H54 (cell line): Measurements from ENCODE around the gene EIF3I.

Source experiments
- DNase-seq: peaks from one replicate; pipeline ENCODE4 v3.0.0; 2011; ENCODE audit warnings: low spot score, mixed read lengths; ENCODE audit not compliant: insufficient read length
- FAIRE-seq: peaks from 3 replicates; lab custom pipeline; 2011; peaks lifted over from hg19 to GRCh38; lab: Jason Lieb, UNC
- POLR2A ChIP-seq: IDR thresholded peaks from 2 replicates; pipeline ENCODE4 v1.6.1; 2011; ENCODE audit warnings: low read depth, mild to moderate bottlenecking, low read length

Gene EIF3I

DNA sequence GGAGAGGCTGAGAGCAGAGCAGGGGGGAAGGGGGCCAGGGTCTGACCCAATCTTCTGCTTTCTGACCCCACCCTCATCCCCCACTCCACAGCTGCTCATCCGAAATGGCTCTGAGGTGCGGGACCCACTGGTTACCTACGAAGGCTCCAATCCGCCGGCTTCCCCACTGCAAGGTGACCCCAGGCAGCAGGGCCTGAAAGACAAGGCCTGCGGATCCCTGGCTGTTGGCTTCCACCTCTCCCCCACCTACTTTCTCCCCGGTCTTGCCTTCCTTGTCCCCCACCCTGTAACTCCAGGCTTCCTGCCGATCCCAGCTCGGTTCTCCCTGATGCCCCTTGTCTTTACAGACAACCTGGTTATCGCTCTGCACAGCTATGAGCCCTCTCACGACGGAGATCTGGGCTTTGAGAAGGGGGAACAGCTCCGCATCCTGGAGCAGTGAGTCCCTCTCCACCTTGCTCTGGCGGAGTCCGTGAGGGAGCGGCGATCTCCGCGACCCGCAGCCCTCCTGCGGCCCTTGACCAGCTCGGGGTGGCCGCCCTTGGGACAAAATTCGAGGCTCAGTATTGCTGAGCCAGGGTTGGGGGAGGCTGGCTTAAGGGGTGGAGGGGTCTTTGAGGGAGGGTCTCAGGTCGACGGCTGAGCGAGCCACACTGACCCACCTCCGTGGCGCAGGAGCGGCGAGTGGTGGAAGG, 52.6 kb downstream of the EIF3I start:
- no peak for DNase-seq
- TF ChIP-seq POLR2A = no peak
- no peak for FAIRE-seq

- FAIRE-seq (no peak), DNase-seq (no peak)
- no peak for TF ChIP-seq POLR2A
Observed at GRCh38 chr1:32275424-32275823, 53.2 kb downstream of the EIF3I start.

DNA sequence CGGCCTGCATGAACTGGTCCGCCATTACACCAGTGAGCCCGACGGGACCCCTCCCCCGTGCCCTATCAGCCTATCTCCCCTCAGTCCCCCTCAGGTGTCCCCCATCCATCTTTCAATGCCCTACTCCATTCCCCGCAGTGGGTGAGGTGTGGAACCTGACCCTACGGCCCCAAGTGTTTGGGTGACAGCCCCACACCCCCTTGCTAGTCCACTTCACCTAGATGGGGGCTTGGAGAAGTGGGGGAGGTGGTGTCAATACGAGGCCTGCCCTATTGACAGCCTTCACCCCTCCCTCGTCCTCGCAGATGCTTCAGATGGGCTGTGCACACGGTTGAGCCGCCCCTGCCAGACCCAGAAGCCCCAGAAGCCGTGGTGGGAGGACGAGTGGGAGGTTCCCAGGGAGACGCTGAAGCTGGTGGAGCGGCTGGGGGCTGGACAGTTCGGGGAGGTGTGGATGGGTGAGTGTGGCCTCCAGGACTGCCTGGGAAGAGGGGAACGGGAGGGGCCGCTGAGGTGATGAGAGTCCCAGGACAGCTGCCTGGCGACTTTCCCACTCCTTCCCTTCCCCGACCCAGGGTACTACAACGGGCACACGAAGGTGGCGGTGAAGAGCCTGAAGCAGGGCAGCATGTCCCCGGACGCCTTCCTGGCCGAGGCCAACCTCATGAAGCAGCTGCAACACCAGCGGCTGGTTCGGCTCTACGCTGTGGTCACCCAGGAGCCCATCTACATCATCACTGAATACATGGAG, 54.0 kb downstream of the EIF3I start:
- DNase-seq (no peak), FAIRE-seq (no peak)
- TF ChIP-seq POLR2A = no peak
